Midbrain (tissue), 1 donor: ENCODE data around the gene SEMA6A.

Experiments used
- DNase-seq: peaks from one replicate; lab custom pipeline; 2025; lab: John Stamatoyannopoulos, UW

SEMA6A gene

GRCh38 chr5:116495786-116496357 is 78.8 kb downstream of the SEMA6A start:
- no peak for DNase-seq

GRCh38 chr5:116494784-116495450 is 79.7 kb downstream of the SEMA6A start:
- no peak for DNase-seq

GRCh38 chr5:116492776-116493175 is 81.8 kb downstream of the SEMA6A start:
- no peak for DNase-seq

- DNase-seq: peak; percentile 43
Measured at GRCh38 chr5:116492016-116492623, 82.5 kb downstream of the SEMA6A start.

- no peak for DNase-seq
Measured at GRCh38 chr5:116488356-116489041, 86.1 kb downstream of the SEMA6A start.

GRCh38 chr5:116487045-116487444 is 87.6 kb downstream of the SEMA6A start:
- peak; percentile 45 for DNase-seq

- DNase-seq: no peak
Measured at GRCh38 chr5:116486588-116486987, 88.0 kb downstream of the SEMA6A start.

GRCh38 chr5:116484645-116485044 is 90.0 kb downstream of the SEMA6A start:
- DNase-seq: no peak

GRCh38 chr5:116482394-116482793 is 92.2 kb downstream of the SEMA6A start:
- no peak for DNase-seq

- no peak for DNase-seq
Measured at GRCh38 chr5:116480894-116481510, 93.6 kb downstream of the SEMA6A start.

- DNase-seq: no peak
Measured at GRCh38 chr5:116479776-116480675, 94.6 kb downstream of the SEMA6A start.

- no peak for DNase-seq
Measured at GRCh38 chr5:116478491-116478890, 96.1 kb downstream of the SEMA6A start.

- DNase-seq: no peak
Measured at GRCh38 chr5:116476897-116477537, 97.6 kb downstream of the SEMA6A start.

- no peak for DNase-seq
Measured at GRCh38 chr5:116475338-116475737, 99.3 kb downstream of the SEMA6A start.

- no peak for DNase-seq
Measured at GRCh38 chr5:116473706-116474105, 100.9 kb downstream of the SEMA6A start.

- no peak for DNase-seq
Measured at GRCh38 chr5:116472274-116472673, 102.3 kb downstream of the SEMA6A start.

GRCh38 chr5:116469631-116470030 is 105.0 kb downstream of the SEMA6A start:
- DNase-seq: no peak

- no peak for DNase-seq
Measured at GRCh38 chr5:116468583-116468982, 106.0 kb downstream of the SEMA6A start.

- DNase-seq: no peak
Measured at GRCh38 chr5:116467465-116467843, 107.2 kb downstream of the SEMA6A start.

- DNase-seq: no peak
Measured at GRCh38 chr5:116466727-116467464, 107.7 kb downstream of the SEMA6A start.
